PFSK-1 (cell line): ENCODE data around the gene MAPT.

ENCODE experiments used
- POLR2AphosphoS5 ChIP-seq: IDR thresholded peaks from 2 replicates; pipeline ENCODE4 v1.6.1; 2012; ENCODE audit warnings: low read depth, mild to moderate bottlenecking, control low read depth, low read length, moderate library complexity
- REST ChIP-seq, 2 experiments: IDR thresholded peaks; 2 replicates each; pipeline versions ENCODE4 v1.6.1 to v1.8.0; 2011 to 2012; ENCODE audit warnings: low read depth in 2 of 2, low read length in 2 of 2, control low read depth in 1 of 2, inconsistent platforms in 1 of 2, mild to moderate bottlenecking in 1 of 2, moderate library complexity in 1 of 2; ENCODE audit not compliant: insufficient read depth in 1 of 2
- SIN3A ChIP-seq: IDR thresholded peaks from 2 replicates; pipeline ENCODE4 v1.6.1; 2012; ENCODE audit warnings: mild to moderate bottlenecking, low read length, moderate library complexity, borderline replicate concordance; ENCODE audit not compliant: insufficient read depth

GRCh38 chr17:46025060-46025459 is 130.7 kb downstream of the MAPT start:
- TF ChIP-seq POLR2AphosphoS5 (no peak), SIN3A (no peak), REST (IDR thresholded peaks at IDR 0.05; ENCODE audit: insufficient read depth in 1 of 2, low read depth in 2 of 2, low read length in 2 of 2) (no peak)
